Mammary epithelial cell (primary cell): Measurements from ENCODE around the gene DNAJC30.

Source experiments
- CTCF ChIP-seq, 2 donors: IDR thresholded peaks in 1 of 2; conservative IDR thresholded peaks in 1 of 2; 2 replicates each; pipeline ENCODE4 v1.5.1; 2011 to 2012; ENCODE audit warnings: inconsistent platforms in 2 of 2, low read length in 2 of 2, mild to moderate bottlenecking in 2 of 2, control low read depth in 1 of 2, low read depth in 1 of 2; ENCODE audit not compliant: insufficient read depth in 1 of 2; ENCODE audit errors: extremely low read depth in 1 of 2
- EZH2 ChIP-seq: IDR thresholded peaks from 2 replicates; pipeline ENCODE4 v1.6.1; 2012; ENCODE audit warnings: low read length, inconsistent platforms, borderline replicate concordance

- no peak for TF ChIP-seq CTCF (conservative IDR thresholded peaks at IDR 0.05 in 1 of 2, IDR thresholded peaks at IDR 0.05 in 1 of 2; ENCODE audit: extremely low read depth in 1 of 2, insufficient read depth in 1 of 2, low read depth in 1 of 2, low read length in 2 of 2)
- no peak for TF ChIP-seq EZH2
Observed at GRCh38 chr7:73642834-73643233, 40.4 kb downstream of the DNAJC30 start.
